Measurements from ENCODE around the gene FLNA. TPM values are rescaled to one million over a fixed set of nuclear protein-coding genes. Genes with fewer than 3 reads are reported as not detected.

The FLNA gene
- total and polyA plus RNA-seq, 2 experiments from 2014 or later = 1,379 to 2,857 TPM

GRCh38 chrX:154313147-154313546 lies 61.3 kb downstream of the FLNA start:
- DNase-seq = no peak
- peaks cover 7% of the 10 kb centered on the region; the same call in 1 of the 2 replicates for H3K4me1 ChIP-seq (ENCODE audit: insufficient read depth)
- H3K9me2 ChIP-seq (ENCODE audit: insufficient read depth) = no peaks in the 10 kb centered on the region

GRCh38 chrX:154312116-154312515 lies 62.3 kb downstream of the FLNA start:
- H3K4me2 ChIP-seq (ENCODE audit: unreplicated experiment) = no peak overlapping the region
- WGBS, 2 experiments (ENCODE audit: low coverage in 1 of 2, low lambda C conversion rate in 2 of 2, missing lambda C conversion rate in 2 of 2) = 79 to 81% methylated on average over 7 of the region's 7 CpGs
- H3K36me3 ChIP-seq (ENCODE audit: low read depth) = no peaks in the 10 kb centered on the region
- H3F3A ChIP-seq (ENCODE audit: insufficient read depth) = no peaks in the 10 kb centered on the region
- H3K9ac ChIP-seq = no peak overlapping the region
- no peaks in the 10 kb centered on the region for H3K27me3 ChIP-seq (replicated peaks; ENCODE audit: insufficient read depth)
- TF ChIP-seq EZH2phosphoT487 (IDR thresholded peaks at IDR 0.05; ENCODE audit: insufficient read depth, low read depth) (no peak), EZH2 (IDR thresholded peaks at IDR 0.05; ENCODE audit: insufficient read depth, poor library complexity, severe bottlenecking) (no peak)
- in situ Hi-C loops (cut with MboI) = no loop called here
- no peaks in the 10 kb centered on the region for H4K20me1 ChIP-seq (ENCODE audit: insufficient read depth)
- H3K79me2 ChIP-seq (ENCODE audit: insufficient read depth) = no peaks in the 10 kb centered on the region
- H3K9me2 ChIP-seq (ENCODE audit: insufficient read depth) = no peaks in the 10 kb centered on the region
- peaks cover 7% of the 10 kb centered on the region; the same call in 1 of the 2 replicates for H3K4me1 ChIP-seq (ENCODE audit: insufficient read depth)
- H3K27ac ChIP-seq = no peak overlapping the region
- no peak overlapping the region for H2AFZ ChIP-seq
- no peak overlapping the region for H3K4me3 ChIP-seq
- no peaks in the 10 kb centered on the region for H3K9me3 ChIP-seq (ENCODE audit: low read depth)
- no peak for DNase-seq

More at GRCh38 chrX:154313147-154313546, 61.3 kb downstream of the FLNA start:
- Histone ChIP-seq H3K9me3 (ENCODE audit: low read depth) (no peaks in the 10 kb centered on the region), H3K9ac (no peak overlapping the region), H3K4me2 (ENCODE audit: unreplicated experiment) (no peak overlapping the region), H4K20me1 (ENCODE audit: insufficient read depth) (no peaks in the 10 kb centered on the region), H2AFZ (no peak overlapping the region), H3K27me3 (replicated peaks; ENCODE audit: insufficient read depth) (no peaks in the 10 kb centered on the region), H3K79me2 (ENCODE audit: insufficient read depth) (no peaks in the 10 kb centered on the region), H3K4me3 (no peak overlapping the region), H3F3A (ENCODE audit: insufficient read depth) (no peaks in the 10 kb centered on the region), H3K36me3 (ENCODE audit: low read depth) (no peaks in the 10 kb centered on the region), H3K27ac (no peak overlapping the region)
- in situ Hi-C loops (cut with MboI) = no loop called here
- 87 to 100% methylated on average over 2 to 5 of the region's 5 CpGs for WGBS, 2 experiments (ENCODE audit: low coverage in 1 of 2, low lambda C conversion rate in 2 of 2, missing lambda C conversion rate in 2 of 2)
- TF ChIP-seq EZH2 (IDR thresholded peaks at IDR 0.05; ENCODE audit: insufficient read depth, poor library complexity, severe bottlenecking) (no peak), EZH2phosphoT487 (IDR thresholded peaks at IDR 0.05; ENCODE audit: insufficient read depth, low read depth) (no peak)

- no peak overlapping the region for H3K4me3 ChIP-seq
- no peaks in the 10 kb centered on the region for H4K20me1 ChIP-seq (ENCODE audit: insufficient read depth)
- DNase-seq = no peak
- no peaks in the 10 kb centered on the region for H3K36me3 ChIP-seq (ENCODE audit: low read depth)
- no peak overlapping the region for H3K27ac ChIP-seq
- H2AFZ ChIP-seq = no peak overlapping the region
- H3K9me2 ChIP-seq (ENCODE audit: insufficient read depth) = no peaks in the 10 kb centered on the region
- no peak overlapping the region for H3K4me2 ChIP-seq (ENCODE audit: unreplicated experiment)
- no peak for TF ChIP-seq EZH2phosphoT487 (IDR thresholded peaks at IDR 0.05; ENCODE audit: insufficient read depth, low read depth)
- no peak for TF ChIP-seq EZH2 (IDR thresholded peaks at IDR 0.05; ENCODE audit: insufficient read depth, poor library complexity, severe bottlenecking)
- in situ Hi-C loops (cut with MboI) = no loop called here
- no peaks in the 10 kb centered on the region for H3K79me2 ChIP-seq (ENCODE audit: insufficient read depth)
- H3F3A ChIP-seq (ENCODE audit: insufficient read depth) = no peaks in the 10 kb centered on the region
- H3K27me3 ChIP-seq (replicated peaks; ENCODE audit: insufficient read depth) = no peaks in the 10 kb centered on the region
- WGBS, 2 experiments (ENCODE audit: low coverage in 1 of 2, low lambda C conversion rate in 2 of 2, missing lambda C conversion rate in 2 of 2) = 87 to 91% methylated on average over 15 to 19 of the region's 19 CpGs
- H3K9ac ChIP-seq = no peak overlapping the region
- H3K4me1 ChIP-seq (ENCODE audit: insufficient read depth) = peaks cover 7% of the 10 kb centered on the region; the same call in 1 of the 2 replicates
- no peaks in the 10 kb centered on the region for H3K9me3 ChIP-seq (ENCODE audit: low read depth)
Measured at GRCh38 chrX:154310616-154311536, 63.6 kb downstream of the FLNA start.

- DNase-seq = no peak
- no peaks in the 10 kb centered on the region for H3K27me3 ChIP-seq (replicated peaks; ENCODE audit: insufficient read depth)
- H2AFZ ChIP-seq = no peak overlapping the region
- no peaks in the 10 kb centered on the region for H3K79me2 ChIP-seq (ENCODE audit: insufficient read depth)
- H3K4me2 ChIP-seq (ENCODE audit: unreplicated experiment) = no peak overlapping the region
- in situ Hi-C loops (cut with MboI) = no loop called here
- H3K27ac ChIP-seq = no peak overlapping the region
- H3K9ac ChIP-seq = no peak overlapping the region
- H3K4me3 ChIP-seq = no peak overlapping the region
- 67 to 84% methylated on average over 5 to 16 of the region's 16 CpGs for WGBS, 2 experiments (ENCODE audit: low coverage in 1 of 2, low lambda C conversion rate in 2 of 2, missing lambda C conversion rate in 2 of 2)
- no peaks in the 10 kb centered on the region for H3K36me3 ChIP-seq (ENCODE audit: low read depth)
- no peaks in the 10 kb centered on the region for H4K20me1 ChIP-seq (ENCODE audit: insufficient read depth)
- peaks cover 4% of the 10 kb centered on the region; the same call in 1 of the 2 replicates for H3K4me1 ChIP-seq (ENCODE audit: insufficient read depth)
- no peaks in the 10 kb centered on the region for H3K9me3 ChIP-seq (ENCODE audit: low read depth)
- H3F3A ChIP-seq (ENCODE audit: insufficient read depth) = no peaks in the 10 kb centered on the region
- TF ChIP-seq EZH2phosphoT487 (IDR thresholded peaks at IDR 0.05; ENCODE audit: insufficient read depth, low read depth) (no peak), EZH2 (IDR thresholded peaks at IDR 0.05; ENCODE audit: insufficient read depth, poor library complexity, severe bottlenecking) (no peak)
- no peaks in the 10 kb centered on the region for H3K9me2 ChIP-seq (ENCODE audit: insufficient read depth)
Measured at GRCh38 chrX:154309041-154309775, 65.2 kb downstream of the FLNA start.

Measured in GM23248 (cell line).